K562 (cell line): Measurements from ENCODE around the gene COQ9. TPM values are rescaled to one million over a fixed set of nuclear protein-coding genes. Genes with fewer than 3 reads are reported as not detected.

Source experiments
- ELF1 ChIP-seq: fragments of 200-800 bp; sonication (Bioruptor generic); IDR thresholded peaks from 2 replicates; pipeline ENCODE4 v1.6.1; 2016; ENCODE audit warnings: missing genetic modification characterization, missing compliant biosample characterization
- ESRRB ChIP-seq: fragments of 250-450 bp; sonication (Bioruptor Pico); IDR thresholded peaks from 2 replicates; pipeline ENCODE4 v1.5.0; 2020; ENCODE audit warnings: mild to moderate bottlenecking, moderate library complexity, borderline replicate concordance
- KDM5B ChIP-seq: fragments of 200-600 bp; sonication (generic); IDR thresholded peaks from 2 replicates; pipeline ENCODE4 v1.6.1; 2012; ENCODE audit warnings: low read depth, mild to moderate bottlenecking, moderate library complexity, low read length, control low read depth, inconsistent platforms; ENCODE audit not compliant: insufficient replicate concordance
- NCOA4 ChIP-seq: fragments of 450-650 bp; IDR thresholded peaks from 2 replicates; pipeline ENCODE4 v1.6.1; 2018; ENCODE audit warnings: mild to moderate bottlenecking; ENCODE audit not compliant: partially characterized antibody
- NFE2 ChIP-seq: IDR thresholded peaks from 2 replicates; pipeline ENCODE4 v1.6.1; 2014; ENCODE audit warnings: antibody characterized with exemption, low read depth
- NR3C1 ChIP-seq: sonication (generic); formaldehyde crosslinking; IDR thresholded peaks from 2 replicates; pipeline ENCODE4 v1.8.1; 2022; ENCODE audit warnings: missing genetic modification reagents
- POLR2A ChIP-seq: fragments of 450-650 bp; conservative IDR thresholded peaks from 2 replicates; pipeline ENCODE4 v1.6.1; 2016
- POLR2B ChIP-seq: fragments of 450-650 bp; IDR thresholded peaks from 2 replicates; pipeline ENCODE4 v1.6.1; 2018; ENCODE audit warnings: low read depth; ENCODE audit not compliant: partially characterized antibody
- SMC3 ChIP-seq: conservative IDR thresholded peaks from 2 replicates; pipeline ENCODE4 v1.6.1; 2011; ENCODE audit warnings: low read depth, low read length, improper control_type of control experiment; ENCODE audit not compliant: insufficient read depth
- U2AF2 ChIP-seq: fragments of 200-400 bp; formaldehyde crosslinking; optimal IDR thresholded peaks from 2 replicates; pipeline ENCODE3; 2017; ENCODE audit warnings: low read depth, mild to moderate bottlenecking, low read length
- ZNF224 ChIP-seq: sonication (generic); formaldehyde crosslinking; IDR thresholded peaks from 2 replicates; pipeline ENCODE4 v1.8.0; 2022; ENCODE audit warnings: mild to moderate bottlenecking, missing genetic modification reagents
- ZNF324 ChIP-seq: fragments of 250-450 bp; sonication (Bioruptor Pico); IDR thresholded peaks from 2 replicates; pipeline ENCODE4 v1.4.0; 2020; ENCODE audit warnings: mild to moderate bottlenecking
- ZSCAN32 ChIP-seq: fragments of 450-650 bp; formaldehyde crosslinking; IDR thresholded peaks from 2 replicates; pipeline ENCODE4 v1.4.0; 2020; ENCODE audit warnings: mild to moderate bottlenecking, moderate library complexity
- polyA plus RNA-seq, 8 experiments: library from polyadenylated mRNA; depleted of rRNA in 4 of 8; stranded (reverse) in 5 of 8; unstranded in 3 of 8; fragments of >200 nt; fragmentation: Nextera tagmentation in 2 of 8; fragmentation: Illumina TruSeq in 1 of 8; extraction: Ambion mirVana in 2 of 8; extraction: Trizol in 1 of 8; gene quantifications; 2 replicates each; pipeline versions ENCODE4 v1.2.1 to v1.2.3, GENCODE V29; 2011 to 2014; ENCODE audit warnings: inconsistent platforms in 1 of 8, missing spikeins in 1 of 8
- total RNA-seq, 7 experiments: library from RNA; depleted of rRNA in 6 of 7; stranded (reverse); fragments of >200 nt in 6 of 7; fragmentation: Illumina TruSeq in 2 of 7; extraction: Trizol in 2 of 7; gene quantifications; 2 replicates each; pipeline versions ENCODE4 v1.2.1 to v1.2.3, GENCODE V29; 2011 to 2021; ENCODE audit warnings: low replicate concordance in 1 of 7
- TF ChIP-seq, protein P1 (sequence below): conservative IDR thresholded peaks from 2 replicates; pipeline ENCODE4 v1.6.1; 2011; ENCODE audit warnings: low read depth, mild to moderate bottlenecking, low read length; ENCODE audit not compliant: control insufficient read depth
- TF ChIP-seq, protein P2 (sequence below), 2 experiments: fragments of 200-800 bp in 1 of 2; sonication (Bioruptor generic) in 1 of 2; sonication (generic) in 1 of 2; formaldehyde crosslinking in 1 of 2; IDR thresholded peaks in 1 of 2; conservative IDR thresholded peaks in 1 of 2; 2 replicates each; pipeline versions ENCODE4 v1.5.0 to v1.6.1; 2016 to 2020; ENCODE audit warnings: missing compliant biosample characterization in 1 of 2, missing genetic modification characterization in 1 of 2, missing genetic modification reagents in 1 of 2
- TF ChIP-seq, protein P3 (sequence below): IDR thresholded peaks from 2 replicates; pipeline ENCODE4 v1.6.1; 2012; ENCODE audit warnings: low read depth, low read length, improper control_type of control experiment, borderline replicate concordance
- TF ChIP-seq, protein P4 (sequence below): IDR thresholded peaks from 3 replicates; pipeline ENCODE4 v1.6.1; 2011; ENCODE audit warnings: borderline replicate concordance, mild to moderate bottlenecking, moderate library complexity; ENCODE audit not compliant: insufficient read length; ENCODE audit errors: extremely low read depth
- TF ChIP-seq, protein P5 (sequence below): sonication (generic); formaldehyde crosslinking; IDR thresholded peaks from 2 replicates; pipeline ENCODE4 v1.8.1; 2023; ENCODE audit warnings: mild to moderate bottlenecking, missing genetic modification reagents

COQ9 gene
- total and polyA plus RNA-seq, 9 of the 15 experiments (the other 6 are each of a cell fraction or from before 2014, with no cell fraction given), result 35.0 to 139 (median 71.4) TPM

DNA sequence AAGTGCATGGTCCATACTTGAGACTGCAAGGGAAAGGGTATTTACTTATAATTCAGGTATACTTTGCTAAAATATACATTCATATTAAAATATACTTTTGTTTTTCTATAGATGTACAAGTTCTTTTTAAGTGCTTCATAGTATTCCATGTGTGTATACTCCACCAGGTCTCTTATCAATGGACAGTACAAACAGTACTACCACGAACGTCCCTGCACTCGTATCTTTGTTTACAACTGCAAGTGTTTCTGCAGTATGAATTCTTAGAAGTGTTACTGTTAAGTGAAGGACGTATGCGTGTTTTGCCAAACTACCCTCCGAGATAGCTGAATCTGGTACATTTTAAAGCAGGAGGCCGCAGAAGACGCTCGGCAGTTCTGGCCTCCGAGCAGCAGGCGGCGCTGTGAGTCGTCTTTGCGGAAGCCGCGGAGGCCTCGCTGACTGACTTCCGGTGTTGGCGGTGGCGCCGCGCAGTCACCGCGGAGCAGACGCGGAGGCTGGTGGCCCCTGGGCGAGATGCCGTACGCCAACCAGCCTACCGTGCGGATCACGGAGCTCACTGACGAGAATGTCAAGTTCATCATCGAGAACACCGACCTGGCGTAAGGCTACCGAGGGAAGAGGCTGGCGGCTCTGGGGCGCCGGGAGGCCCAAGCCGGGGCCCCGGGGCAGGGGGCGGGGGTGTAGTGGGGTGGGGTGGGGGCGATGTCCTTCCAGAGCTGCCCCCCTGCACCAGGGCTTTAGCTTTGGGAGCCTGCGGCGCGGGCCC, 15.1 kb downstream of the COQ9 start, which contains the start of gene POLR2C (continued):
- TF ChIP-seq ZSCAN32 (CRISPR knock-in tag) (0 out of 2 replicates have a peak, but pooled peaks have one; percentile 5), NFE2 (peak; percentile 51; the same call in 1 of the 2 replicates), ELF1 (tag) (peak; percentile 94), NR3C1 (no peak), NCOA4 (no peak), U2AF2 (no peak), POLR2A (peak; percentile 97), SMC3 (0 out of 2 replicates have a peak, but pooled peaks have one; percentile 38), ZNF324 (CRISPR knock-in tag) (no peak), POLR2B (peak; percentile 97), ZNF224 (CRISPR knock-in tag) (no peak), KDM5B (peak; percentile 99), ESRRB (CRISPR knock-in tag) (no peak)
- TF ChIP-seq, protein P1, sequence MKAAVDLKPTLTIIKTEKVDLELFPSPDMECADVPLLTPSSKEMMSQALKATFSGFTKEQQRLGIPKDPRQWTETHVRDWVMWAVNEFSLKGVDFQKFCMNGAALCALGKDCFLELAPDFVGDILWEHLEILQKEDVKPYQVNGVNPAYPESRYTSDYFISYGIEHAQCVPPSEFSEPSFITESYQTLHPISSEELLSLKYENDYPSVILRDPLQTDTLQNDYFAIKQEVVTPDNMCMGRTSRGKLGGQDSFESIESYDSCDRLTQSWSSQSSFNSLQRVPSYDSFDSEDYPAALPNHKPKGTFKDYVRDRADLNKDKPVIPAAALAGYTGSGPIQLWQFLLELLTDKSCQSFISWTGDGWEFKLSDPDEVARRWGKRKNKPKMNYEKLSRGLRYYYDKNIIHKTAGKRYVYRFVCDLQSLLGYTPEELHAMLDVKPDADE, result peak; percentile 96
- TF ChIP-seq, protein P2, sequence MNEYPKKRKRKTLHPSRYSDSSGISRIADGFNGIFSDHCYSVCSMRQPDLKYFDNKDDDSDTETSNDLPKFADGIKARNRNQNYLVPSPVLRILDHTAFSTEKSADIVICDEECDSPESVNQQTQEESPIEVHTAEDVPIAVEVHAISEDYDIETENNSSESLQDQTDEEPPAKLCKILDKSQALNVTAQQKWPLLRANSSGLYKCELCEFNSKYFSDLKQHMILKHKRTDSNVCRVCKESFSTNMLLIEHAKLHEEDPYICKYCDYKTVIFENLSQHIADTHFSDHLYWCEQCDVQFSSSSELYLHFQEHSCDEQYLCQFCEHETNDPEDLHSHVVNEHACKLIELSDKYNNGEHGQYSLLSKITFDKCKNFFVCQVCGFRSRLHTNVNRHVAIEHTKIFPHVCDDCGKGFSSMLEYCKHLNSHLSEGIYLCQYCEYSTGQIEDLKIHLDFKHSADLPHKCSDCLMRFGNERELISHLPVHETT (CRISPR knock-in tag; conservative IDR thresholded peaks at IDR 0.05 in 1 of 2, IDR thresholded peaks at IDR 0.05 in 1 of 2), result 0 out of 4 replicates have a peak, but pooled peaks of 1 of the 2 experiments have one; percentile 40
- TF ChIP-seq, protein P3, sequence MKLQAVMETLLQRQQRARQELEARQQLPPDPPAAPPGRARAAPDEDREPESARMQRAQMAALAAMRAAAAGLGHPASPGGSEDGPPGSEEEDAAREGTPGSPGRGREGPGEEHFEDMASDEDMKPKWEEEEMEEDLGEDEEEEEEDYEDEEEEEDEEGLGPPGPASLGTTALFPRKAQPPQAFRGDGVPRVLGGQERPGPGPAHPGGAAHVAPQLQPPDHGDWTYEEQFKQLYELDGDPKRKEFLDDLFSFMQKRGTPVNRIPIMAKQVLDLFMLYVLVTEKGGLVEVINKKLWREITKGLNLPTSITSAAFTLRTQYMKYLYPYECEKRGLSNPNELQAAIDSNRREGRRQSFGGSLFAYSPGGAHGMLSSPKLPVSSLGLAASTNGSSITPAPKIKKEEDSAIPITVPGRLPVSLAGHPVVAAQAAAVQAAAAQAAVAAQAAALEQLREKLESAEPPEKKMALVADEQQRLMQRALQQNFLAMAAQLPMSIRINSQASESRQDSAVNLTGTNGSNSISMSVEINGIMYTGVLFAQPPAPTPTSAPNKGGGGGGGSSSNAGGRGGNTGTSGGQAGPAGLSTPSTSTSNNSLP, result no peak
- TF ChIP-seq, protein P4, sequence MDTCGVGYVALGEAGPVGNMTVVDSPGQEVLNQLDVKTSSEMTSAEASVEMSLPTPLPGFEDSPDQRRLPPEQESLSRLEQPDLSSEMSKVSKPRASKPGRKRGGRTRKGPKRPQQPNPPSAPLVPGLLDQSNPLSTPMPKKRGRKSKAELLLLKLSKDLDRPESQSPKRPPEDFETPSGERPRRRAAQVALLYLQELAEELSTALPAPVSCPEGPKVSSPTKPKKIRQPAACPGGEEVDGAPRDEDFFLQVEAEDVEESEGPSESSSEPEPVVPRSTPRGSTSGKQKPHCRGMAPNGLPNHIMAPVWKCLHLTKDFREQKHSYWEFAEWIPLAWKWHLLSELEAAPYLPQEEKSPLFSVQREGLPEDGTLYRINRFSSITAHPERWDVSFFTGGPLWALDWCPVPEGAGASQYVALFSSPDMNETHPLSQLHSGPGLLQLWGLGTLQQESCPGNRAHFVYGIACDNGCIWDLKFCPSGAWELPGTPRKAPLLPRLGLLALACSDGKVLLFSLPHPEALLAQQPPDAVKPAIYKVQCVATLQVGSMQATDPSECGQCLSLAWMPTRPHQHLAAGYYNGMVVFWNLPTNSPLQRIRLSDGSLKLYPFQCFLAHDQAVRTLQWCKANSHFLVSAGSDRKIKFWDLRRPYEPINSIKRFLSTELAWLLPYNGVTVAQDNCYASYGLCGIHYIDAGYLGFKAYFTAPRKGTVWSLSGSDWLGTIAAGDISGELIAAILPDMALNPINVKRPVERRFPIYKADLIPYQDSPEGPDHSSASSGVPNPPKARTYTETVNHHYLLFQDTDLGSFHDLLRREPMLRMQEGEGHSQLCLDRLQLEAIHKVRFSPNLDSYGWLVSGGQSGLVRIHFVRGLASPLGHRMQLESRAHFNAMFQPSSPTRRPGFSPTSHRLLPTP, result no peak
- TF ChIP-seq, protein P5, sequence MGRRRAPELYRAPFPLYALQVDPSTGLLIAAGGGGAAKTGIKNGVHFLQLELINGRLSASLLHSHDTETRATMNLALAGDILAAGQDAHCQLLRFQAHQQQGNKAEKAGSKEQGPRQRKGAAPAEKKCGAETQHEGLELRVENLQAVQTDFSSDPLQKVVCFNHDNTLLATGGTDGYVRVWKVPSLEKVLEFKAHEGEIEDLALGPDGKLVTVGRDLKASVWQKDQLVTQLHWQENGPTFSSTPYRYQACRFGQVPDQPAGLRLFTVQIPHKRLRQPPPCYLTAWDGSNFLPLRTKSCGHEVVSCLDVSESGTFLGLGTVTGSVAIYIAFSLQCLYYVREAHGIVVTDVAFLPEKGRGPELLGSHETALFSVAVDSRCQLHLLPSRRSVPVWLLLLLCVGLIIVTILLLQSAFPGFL, result no peak
